Small intestine (tissue), 7 donors: Measurements from ENCODE around the gene MAP4K1. TPM values are rescaled to one million over a fixed set of nuclear protein-coding genes. Genes with fewer than 3 reads are reported as not detected.

Experiments used
- DNase-seq, 2 donors: peaks; one replicate each; pipeline versions ENCODE4 v3.0.0 to v3.0.0-alpha.2; 2013
- FAIRE-seq: peaks from 2 replicates; lab custom pipeline; 2012; peaks lifted over from hg19 to GRCh38; lab: Jason Lieb, UNC
- H3K27ac ChIP-seq, 3 donors: one replicate each; pipeline ENCODE4 v1.5.1; 2013; ENCODE audit warnings: low read length in 2 of 3, mild to moderate bottlenecking in 2 of 3, control low read depth in 1 of 3, inconsistent platforms in 1 of 3, low read depth in 1 of 3, moderate library complexity in 1 of 3
- H3K27me3 ChIP-seq, 3 donors: one replicate each; pipeline ENCODE4 v1.6.1; 2013; ENCODE audit warnings: low read length in 3 of 3, inconsistent platforms in 1 of 3; ENCODE audit not compliant: control insufficient read depth in 3 of 3, insufficient read depth in 3 of 3
- H3K36me3 ChIP-seq, 3 donors: one replicate each; pipeline ENCODE4 v1.6.1; 2013; ENCODE audit warnings: low read length in 3 of 3, inconsistent platforms in 1 of 3, low read depth in 1 of 3, mild to moderate bottlenecking in 1 of 3, moderate library complexity in 1 of 3; ENCODE audit not compliant: control insufficient read depth in 3 of 3, insufficient read depth in 2 of 3
- H3K4me1 ChIP-seq, 3 donors: one replicate each; pipeline ENCODE4 v1.6.1; 2013; ENCODE audit warnings: low read length in 2 of 3, inconsistent platforms in 1 of 3, low read depth in 1 of 3, mild to moderate bottlenecking in 1 of 3, moderate library complexity in 1 of 3; ENCODE audit not compliant: control insufficient read depth in 3 of 3, insufficient read depth in 2 of 3
- H3K4me3 ChIP-seq, 3 donors: one replicate each; pipeline ENCODE4 v1.5.1; 2013; ENCODE audit warnings: low read length in 3 of 3, control low read depth in 1 of 3, inconsistent platforms in 1 of 3, low read depth in 1 of 3, mild to moderate bottlenecking in 1 of 3, moderate library complexity in 1 of 3
- H3K9me3 ChIP-seq, 2 donors: one replicate each; pipeline ENCODE4 v1.6.1; 2013; ENCODE audit warnings: low read depth in 1 of 2, low read length in 1 of 2; ENCODE audit not compliant: control insufficient read depth in 2 of 2, insufficient read depth in 1 of 2
- WGBS, 3 donors: extraction: QIAGEN DNeasy Blood & Tissue Kit; methylation state at CpG; one replicate each; pipeline ENCODE4 v1.1.7; 2013; 5-methylcytosine and 5-hydroxymethylcytosine counted together
- polyA plus RNA-seq, 4 donors: library from polyadenylated mRNA; stranded (reverse) in 3 of 4; unstranded in 1 of 4; fragments of 200-250 nt in 3 of 4; fragments of 120-200 nt in 1 of 4; gene quantifications; one replicate each; pipeline versions ENCODE4 v1.2.1 to v1.2.3, GENCODE V29; 2013
- donor health status: healthy with polysubstance abuse.
- donor health status: control.
- donor health status: control.
- donor health status: Bipolar disorder and iron deficiency.
- donor health status: healthy.

The MAP4K1 gene
- polyA plus RNA-seq, 4 donors, result 0.45 to 10.8 (median 3.4) TPM

GRCh38 chr19:38624822-38625221 lies 7.1 kb upstream of the MAP4K1 start:
- H3K9me3 ChIP-seq, result no peaks in the 10 kb centered on the region
- H3K27ac ChIP-seq, result no peak overlapping the region
- no peak for DNase-seq
- H3K27me3 ChIP-seq, result no peaks in the 10 kb centered on the region
- H3K4me1 ChIP-seq, result peaks cover 0 to 4% (median 0%) of the 10 kb centered on the region in 3 donors
- peaks cover 13 to 87% (median 21%) of the 10 kb centered on the region in 3 donors for H3K36me3 ChIP-seq
- 86 to 94% (median 86%) methylated on average over 3 of the region's 3 CpGs for WGBS, 3 donors
- H3K4me3 ChIP-seq, result no peak overlapping the region
- no peak for FAIRE-seq

GRCh38 chr19:38619361-38620174 lies 1.8 kb upstream of the MAP4K1 start:
- FAIRE-seq (no peak), DNase-seq (no peak)
- H3K4me3 ChIP-seq, result peak overlapping the region; percentile 52 to 99 (median 83)
- H3K9me3 ChIP-seq, result no peaks in the 10 kb centered on the region
- no peaks in the 10 kb centered on the region for H3K27me3 ChIP-seq
- 6 to 14% (median 11%) methylated on average over 21 of the region's 21 CpGs for WGBS, 3 donors
- H3K36me3 ChIP-seq, result peaks cover 8 to 37% (median 8%) of the 10 kb centered on the region in 3 donors
- H3K27ac ChIP-seq, result peak overlapping the region; percentile 61 to 88 (median 77)
- peaks cover 0 to 14% (median 0%) of the 10 kb centered on the region in 3 donors for H3K4me1 ChIP-seq

- Histone ChIP-seq H3K4me3 (peak within 1 kb of the TSS; percentile 52 to 99 (median 83)), H3K9me3 (no peaks in the 10 kb centered on the region), H3K4me1 (peaks cover 0 to 14% (median 0%) of the 10 kb centered on the region in 3 donors), H3K27me3 (no peaks in the 10 kb centered on the region), H3K27ac (peak within 1 kb of the TSS; percentile 61 to 88 (median 77)), H3K36me3 (peaks cover 4 to 29% (median 8%) of the 10 kb centered on the region in 3 donors)
- 1 to 4% (median 2%) methylated on average over 63 to 64 of the region's 64 CpGs for WGBS, 3 donors
- DNase-seq (peak; percentile 99 to 100), FAIRE-seq (no peak)
These were observed 1.0 kb upstream of the MAP4K1 start, which contains the start of gene EIF3K for GRCh38 chr19:38618590-38619360. EIF3K (plus strand) TSS chr19:38619188; CDS start chr19:38619269, 81 bp downstream.

- Histone ChIP-seq H3K4me3 (peak overlapping the region; percentile 1 to 53 (median 10)), H3K4me1 (peaks cover 0 to 14% (median 0%) of the 10 kb centered on the region in 3 donors), H3K27ac (peak overlapping the region in 2 of 3 donors; percentile 37 to 75), H3K9me3 (no peaks in the 10 kb centered on the region), H3K36me3 (peaks cover 4 to 24% (median 8%) of the 10 kb centered on the region in 3 donors), H3K27me3 (no peaks in the 10 kb centered on the region)
- 63 to 77% (median 67%) methylated on average over 9 of the region's 9 CpGs for WGBS, 3 donors
- DNase-seq (no peak), FAIRE-seq (no peak)
These were observed 430 bp downstream of the MAP4K1 start for GRCh38 chr19:38617283-38617763.

- H3K27me3 ChIP-seq, result no peaks in the 10 kb centered on the region
- peaks cover 0 to 14% (median 0%) of the 10 kb centered on the region in 3 donors for H3K4me1 ChIP-seq
- FAIRE-seq, result no peak
- 58 to 82% (median 76%) methylated on average over 6 of the region's 6 CpGs for WGBS, 3 donors
- H3K4me3 ChIP-seq, result no peak overlapping the region
- no peaks in the 10 kb centered on the region for H3K9me3 ChIP-seq
- peaks cover 0 to 14% (median 3%) of the 10 kb centered on the region in 3 donors for H3K36me3 ChIP-seq
- no peak overlapping the region for H3K27ac ChIP-seq
- no peak for DNase-seq
These were observed 1.5 kb downstream of the MAP4K1 start for GRCh38 chr19:38616265-38616664.

GRCh38 chr19:38615007-38615581 lies 2.7 kb downstream of the MAP4K1 start:
- no peak overlapping the region for H3K27ac ChIP-seq

GRCh38 chr19:38614289-38614688 lies 3.5 kb downstream of the MAP4K1 start:
- H3K27ac ChIP-seq, result no peak overlapping the region
- WGBS, 3 donors, result 46 to 71% (median 56%) methylated on average over 3 of the region's 3 CpGs
- FAIRE-seq, result no peak

More at GRCh38 chr19:38615007-38615581, 2.7 kb downstream of the MAP4K1 start:
- Histone ChIP-seq H3K27me3 (no peaks in the 10 kb centered on the region), H3K9me3 (no peaks in the 10 kb centered on the region), H3K4me1 (peaks cover 0 to 13% (median 0%) of the 10 kb centered on the region in 3 donors), H3K4me3 (no peak overlapping the region), H3K36me3 (peaks cover 0 to 3% (median 2%) of the 10 kb centered on the region in 3 donors)
- 67 to 72% (median 71%) methylated on average over 7 of the region's 7 CpGs for WGBS, 3 donors
- FAIRE-seq, result no peak
- DNase-seq, result no peak

More at GRCh38 chr19:38614289-38614688, 3.5 kb downstream of the MAP4K1 start:
- H3K4me1 ChIP-seq, result peaks cover 0 to 10% (median 0%) of the 10 kb centered on the region in 3 donors
- no peaks in the 10 kb centered on the region for H3K9me3 ChIP-seq
- no peak overlapping the region for H3K4me3 ChIP-seq
- peaks cover 0 to 2% (median 0%) of the 10 kb centered on the region in 3 donors for H3K36me3 ChIP-seq
- no peaks in the 10 kb centered on the region for H3K27me3 ChIP-seq
- no peak for DNase-seq
